Adrenal gland (tissue), 5 donors: ENCODE results near the gene RNASEL.

Source experiments
- CTCF ChIP-seq, 6 experiments: fragments of 450-650 bp in 4 of 6; fragments of 200-600 bp in 2 of 6; sonication (generic) in 1 of 6; IDR thresholded peaks; 1 replicate in 5 of 6; 2 replicates in 1 of 6; pipeline versions ENCODE4 v1.5.1 to v1.8.0; 2016 to 2021; ENCODE audit warnings: antibody characterized with exemption in 6 of 6, mild to moderate bottlenecking in 2 of 6, moderate library complexity in 1 of 6
- POLR2A ChIP-seq, 2 donors: fragments of 450-650 bp; IDR thresholded peaks; one replicate each; pipeline ENCODE4 v1.6.1; 2017; ENCODE audit warnings: antibody characterized with exemption in 2 of 2, mild to moderate bottlenecking in 2 of 2, moderate library complexity in 1 of 2
- donor health status: DM: no; HTN: no; CAD: no.

GRCh38 chr1:182560392-182560984, 28.6 kb downstream of the RNASEL start:
- TF ChIP-seq POLR2A (IDR thresholded peaks at IDR 0.05): no peak
- no peak for TF ChIP-seq CTCF (IDR thresholded peaks at IDR 0.05)
